Mucosa of gallbladder (tissue), 1 donor: ENCODE data around the gene CFP. TPM values are rescaled to one million over a fixed set of nuclear protein-coding genes. Genes with fewer than 3 reads are reported as not detected.
"Not testable (repeated sequence)": the region's sequence is repeated elsewhere in the genome, so short reads cannot be mapped to it uniquely, and the experiment has no call there.

Source experiments
- DNase-seq: peaks from one replicate; pipeline ENCODE4 v3.0.0-alpha.2; 2020; ENCODE audit warnings: low spot score
- total RNA-seq: library from RNA; stranded (reverse); gene quantifications from one replicate; pipeline ENCODE4 v1.2.1, GENCODE V29; 2021
- donor health status: DM: no; HTN: no; CAD: no.

CFP gene
- total RNA-seq, 1 donor from 2014 or later, result 2.4 TPM

DNA sequence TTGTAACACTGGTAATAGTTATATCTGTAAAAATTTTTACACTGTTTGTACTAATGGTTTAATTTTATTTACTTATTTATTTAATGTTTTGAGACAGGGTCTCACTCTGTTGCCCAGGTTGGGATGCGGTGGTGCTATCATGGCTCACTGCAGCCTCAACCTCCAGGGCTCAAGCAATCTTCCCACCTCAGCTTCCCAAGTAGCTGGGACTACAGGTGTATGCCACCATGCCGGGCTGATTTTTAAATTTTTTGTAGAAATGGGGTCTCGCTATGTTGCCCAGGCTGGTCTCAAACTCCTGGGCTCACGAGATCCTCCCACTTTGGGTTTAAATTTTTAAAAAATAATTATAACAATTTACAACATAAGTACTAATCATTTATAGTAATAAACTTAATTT is 26.6 kb downstream of the CFP start:
- not testable (repeated sequence) for DNase-seq

DNA sequence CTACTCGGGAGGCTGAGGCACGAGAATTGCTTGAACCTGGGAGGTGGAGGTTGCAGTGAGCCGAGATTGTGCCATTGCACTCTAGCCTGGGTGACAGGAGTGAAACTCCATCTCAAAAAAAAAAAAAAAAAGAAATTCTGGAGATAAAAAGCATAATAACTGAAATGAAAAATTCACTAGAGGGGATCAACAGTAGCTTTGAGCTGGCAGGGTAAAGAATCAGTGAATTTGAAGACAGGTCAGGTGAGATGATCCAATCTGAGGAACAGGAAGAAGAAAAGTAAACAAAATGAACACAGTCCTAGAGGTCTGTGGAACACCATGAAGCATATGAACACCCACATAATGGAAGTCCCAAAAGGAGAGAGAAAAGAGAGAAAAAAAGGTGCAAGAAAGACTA is 32.5 kb downstream of the CFP start:
- no peak for DNase-seq

- no peak for DNase-seq
Measured at GRCh38 chrX:47596256-47596655, 33.5 kb downstream of the CFP start.

- no peak for DNase-seq
Measured at GRCh38 chrX:47595716-47596251, 33.9 kb downstream of the CFP start.

GRCh38 chrX:47593522-47593921 is 36.2 kb downstream of the CFP start:
- no peak for DNase-seq

DNA sequence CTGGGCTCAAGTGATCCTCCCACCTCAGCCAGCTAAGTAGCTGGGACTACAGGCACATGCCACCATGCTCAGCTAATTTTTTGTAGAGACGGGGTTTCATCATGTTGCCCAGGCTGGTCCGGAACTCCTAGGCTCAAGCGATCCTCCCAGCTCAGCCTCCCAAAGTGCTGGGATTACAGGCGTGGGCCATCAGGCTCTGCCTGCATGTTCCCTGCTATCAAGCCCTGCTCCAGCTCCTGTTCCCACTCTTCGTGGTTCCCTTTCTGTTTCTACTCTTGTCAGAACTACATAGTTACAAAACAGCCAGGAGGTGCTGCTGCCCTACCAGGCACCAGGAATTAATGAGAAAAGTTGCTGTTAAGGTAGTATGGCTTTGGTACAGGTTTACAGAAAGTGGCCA is 38.7 kb downstream of the CFP start:
- DNase-seq, result no peak

DNA sequence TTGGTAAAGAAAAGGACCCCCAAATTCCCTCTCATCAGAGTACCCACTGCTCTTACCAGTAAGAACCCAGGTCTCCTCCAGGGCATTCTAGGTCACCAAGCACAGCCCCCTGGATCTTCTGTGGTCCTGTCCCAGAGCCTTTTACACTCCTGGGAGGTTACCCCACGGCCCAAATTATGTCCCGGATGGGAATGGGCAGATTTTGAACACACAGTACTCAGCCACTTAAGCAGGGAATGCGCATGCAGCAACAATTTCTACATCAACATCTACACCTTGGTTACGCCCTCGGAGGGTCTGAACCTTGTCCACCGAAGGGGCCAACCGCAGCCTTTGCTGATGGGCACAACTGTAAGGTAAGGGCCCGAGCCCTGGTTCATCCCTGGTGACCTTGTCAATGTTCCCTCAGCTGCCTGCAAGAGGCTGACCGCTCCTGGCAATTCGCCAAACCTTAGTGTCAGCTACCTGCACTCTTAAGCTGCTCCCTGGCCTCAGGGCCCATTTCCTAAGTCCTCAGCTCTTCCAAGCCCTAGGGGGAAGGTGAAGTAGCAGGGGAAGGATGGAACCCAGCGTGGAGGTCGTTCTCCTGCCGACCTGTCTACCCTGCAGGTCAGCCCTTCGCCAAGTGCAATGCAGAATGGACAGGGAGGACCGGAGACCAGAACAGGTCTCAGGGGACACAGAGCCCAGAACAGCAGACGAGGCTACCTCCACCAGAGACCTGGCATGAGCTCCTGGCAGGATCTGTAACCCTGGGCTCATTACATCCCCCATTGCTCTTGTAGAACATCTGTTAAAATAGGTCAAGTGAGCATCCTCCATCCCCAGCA is 41.6 kb downstream of the CFP start:
- DNase-seq, result no peak

GRCh38 chrX:47587091-47587891 is 42.4 kb downstream of the CFP start:
- no peak for DNase-seq

- no peak for DNase-seq
Measured at GRCh38 chrX:47586043-47586787, 43.5 kb downstream of the CFP start.

DNA sequence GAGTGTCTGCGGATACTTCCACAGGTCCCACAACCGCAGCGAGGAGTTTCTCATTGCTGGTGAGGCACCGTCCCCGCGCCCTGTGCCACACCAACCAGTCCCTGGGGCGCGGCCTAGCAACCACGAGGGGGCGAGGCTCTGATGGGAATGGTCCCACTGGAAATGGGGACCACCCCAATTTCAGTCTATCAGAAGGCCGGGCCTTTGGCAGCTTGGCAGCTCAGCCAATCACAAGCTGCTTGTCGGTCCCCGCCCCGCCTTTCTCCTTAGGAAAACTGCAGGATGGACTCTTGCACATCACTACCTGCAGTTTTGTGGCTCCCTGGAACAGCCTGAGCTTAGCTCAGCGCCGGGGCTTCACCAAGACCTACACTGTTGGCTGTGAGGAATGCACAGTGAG is 44.5 kb downstream of the CFP start:
- DNase-seq, result no peak

DNA sequence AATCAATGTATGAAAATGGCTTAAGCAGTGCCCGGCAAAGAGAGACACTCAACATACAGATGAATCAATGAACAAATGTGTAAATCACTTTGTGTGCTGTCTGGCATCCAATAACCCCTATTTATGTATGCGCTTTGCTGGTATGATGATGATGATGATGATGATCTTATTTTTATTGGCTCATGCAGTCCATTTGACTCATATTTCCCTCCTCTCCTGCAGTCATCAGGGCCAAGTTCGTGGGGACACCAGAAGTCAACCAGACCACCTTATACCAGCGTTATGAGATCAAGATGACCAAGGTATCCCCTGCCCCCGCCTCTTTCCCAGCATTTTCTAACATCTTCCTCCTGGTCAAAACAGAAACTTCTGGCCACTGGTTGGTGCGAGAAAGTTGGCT is 45.0 kb downstream of the CFP start:
- DNase-seq, result no peak

DNA sequence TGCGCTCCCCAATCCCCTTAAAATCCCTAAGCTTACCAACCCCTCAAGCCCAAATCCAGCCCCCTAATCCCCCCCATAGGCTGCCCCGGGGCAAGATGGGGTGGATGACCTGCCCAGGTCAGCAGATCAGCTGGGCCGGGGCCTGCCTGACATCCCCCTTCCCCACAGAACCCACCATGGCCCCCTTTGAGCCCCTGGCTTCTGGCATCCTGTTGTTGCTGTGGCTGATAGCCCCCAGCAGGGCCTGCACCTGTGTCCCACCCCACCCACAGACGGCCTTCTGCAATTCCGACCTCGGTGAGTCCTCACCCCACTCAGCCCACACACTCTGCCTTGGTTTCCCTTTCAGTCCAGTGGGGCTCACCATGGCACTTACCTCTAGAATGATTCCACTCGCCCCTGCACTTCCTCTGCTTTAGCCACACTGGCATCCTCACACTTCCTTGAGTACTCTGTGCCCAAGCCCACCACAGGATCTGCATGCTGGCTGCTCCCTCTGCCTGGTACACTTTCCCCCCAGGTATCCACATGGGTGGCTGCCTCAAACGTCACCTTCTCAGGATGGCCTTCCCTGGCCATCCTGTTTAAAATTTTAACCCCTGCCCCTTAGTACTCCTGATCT is 46.4 kb downstream of the CFP start:
- no peak for DNase-seq

DNA sequence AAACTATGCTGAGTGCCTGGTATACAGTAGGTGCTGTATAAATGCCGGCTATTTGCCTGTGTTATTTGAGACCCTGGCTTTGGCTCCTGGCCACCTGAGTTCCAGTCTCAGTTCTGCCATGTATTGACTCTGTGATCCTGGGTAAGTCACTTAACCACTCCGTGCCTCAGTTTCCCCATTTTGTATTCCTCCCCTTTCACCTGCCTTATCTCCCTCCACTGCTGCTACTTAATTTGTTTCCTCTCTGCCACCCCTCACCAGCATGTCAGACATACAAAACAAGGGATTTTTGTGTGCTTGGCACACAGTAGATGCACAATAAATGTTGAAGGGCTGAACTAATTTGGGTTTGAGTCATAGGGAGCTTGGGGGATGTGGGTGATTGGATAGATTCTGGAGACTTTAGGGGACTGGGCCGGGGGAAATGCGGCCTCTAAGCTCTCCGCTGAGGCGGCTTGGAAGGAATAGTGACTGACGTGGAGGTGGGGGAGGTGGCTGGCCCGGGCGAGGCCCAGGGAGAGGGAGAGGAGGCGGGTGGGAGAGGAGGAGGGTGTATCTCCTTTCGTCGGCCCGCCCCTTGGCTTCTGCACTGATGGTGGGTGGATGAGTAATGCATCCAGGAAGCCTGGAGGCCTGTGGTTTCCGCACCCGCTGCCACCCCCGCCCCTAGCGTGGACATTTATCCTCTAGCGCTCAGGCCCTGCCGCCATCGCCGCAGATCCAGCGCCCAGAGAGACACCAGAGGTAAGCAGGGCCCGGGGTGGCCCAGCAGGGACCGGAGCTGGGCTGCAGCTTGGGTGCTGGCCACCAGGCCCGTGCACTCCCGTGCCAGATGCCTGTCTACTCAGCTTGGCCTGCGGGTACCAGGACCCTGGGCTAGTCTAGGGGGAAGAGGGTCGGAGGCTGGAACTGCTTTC is 47.7 kb downstream of the CFP start, which contains the start of gene TIMP1:
Gene TIMP1, plus strand, starts transcription at position 706 of the 917 bp plus-strand sequence. CDS start 980 bp downstream, outside the sequence.
- DNase-seq, result peak; percentile 86

DNA sequence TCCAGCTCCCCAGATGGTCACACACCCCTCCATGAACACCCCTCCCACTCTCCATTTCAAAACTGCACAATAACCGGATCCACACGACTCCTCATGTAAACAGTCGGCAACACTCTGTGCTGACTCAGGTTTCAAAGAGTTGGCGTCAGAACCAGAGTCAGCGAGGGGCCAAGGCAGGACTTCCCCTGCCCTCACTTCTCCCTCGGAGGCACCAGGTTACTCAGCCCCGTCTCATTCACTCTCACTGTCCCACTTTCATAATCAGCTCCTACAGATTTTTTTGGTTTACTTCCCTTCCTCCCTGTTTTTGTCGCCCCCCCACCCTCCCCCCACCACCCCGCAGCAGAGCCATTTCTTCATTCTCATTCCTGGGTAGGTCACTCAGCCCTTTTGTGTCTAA is 50.2 kb downstream of the CFP start:
- DNase-seq, result no peak

DNA sequence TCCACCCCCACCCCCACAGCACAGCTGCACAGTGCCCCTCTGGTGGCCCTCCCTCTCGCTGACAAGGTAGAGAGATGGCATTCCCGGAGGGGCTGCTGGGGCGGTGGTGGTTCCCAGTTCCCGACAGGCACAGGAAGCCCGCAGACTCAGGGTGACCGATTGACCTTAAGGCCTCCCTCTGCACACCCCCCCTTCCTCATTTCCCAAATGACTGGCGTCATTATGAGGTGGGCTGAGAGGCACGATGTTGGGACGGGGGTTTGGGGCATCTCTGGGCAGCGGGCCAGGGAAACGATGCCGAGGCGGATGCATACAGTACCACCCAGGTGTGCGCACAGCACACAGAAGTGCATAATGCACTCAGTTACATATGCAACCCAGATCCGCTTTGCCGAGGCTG is 51.0 kb downstream of the CFP start:
- DNase-seq, result no peak

DNA sequence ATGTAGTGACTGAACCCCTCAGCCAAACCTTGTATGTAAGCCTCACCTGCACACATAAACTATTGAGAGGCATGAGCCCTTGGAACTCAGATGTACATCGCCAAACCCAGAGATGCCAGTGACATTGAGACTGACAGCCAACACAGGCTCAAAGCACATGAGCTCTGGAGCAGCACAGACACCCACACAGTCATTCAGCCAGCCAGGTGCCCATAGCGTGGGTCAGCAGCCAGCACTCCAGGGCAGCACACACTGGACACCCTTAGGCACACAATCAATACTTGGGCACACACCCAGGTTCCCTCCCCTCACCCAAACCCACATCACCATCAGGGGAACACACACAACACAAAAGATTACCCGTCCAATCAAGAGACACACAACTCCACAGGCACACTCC is 51.8 kb downstream of the CFP start:
- DNase-seq, result no peak

GRCh38 chrX:47577424-47577823 is 52.3 kb downstream of the CFP start:
- no peak for DNase-seq

GRCh38 chrX:47576021-47576898 is 53.5 kb downstream of the CFP start:
- DNase-seq, result no peak

GRCh38 chrX:47574547-47575301 is 55.0 kb downstream of the CFP start:
- no peak for DNase-seq
